LNCAP (cell line): ENCODE data around the gene RNF26.

Source experiments
- CTCF ChIP-seq: fragments of 450-650 bp; IDR thresholded peaks from 2 replicates; pipeline ENCODE4 v1.5.1; 2017; ENCODE audit warnings: mild to moderate bottlenecking

The RNF26 gene

GRCh38 chr11:119382101-119382500 is 47.8 kb downstream of the RNF26 start:
- no peak for TF ChIP-seq CTCF

GRCh38 chr11:119384332-119384731 is 50.0 kb downstream of the RNF26 start:
- TF ChIP-seq CTCF = no peak
